Mammary epithelial cell (primary cell): ENCODE results near the gene DUSP8.

Experiments
- EZH2 ChIP-seq: IDR thresholded peaks from 2 replicates; pipeline ENCODE4 v1.6.1; 2012; ENCODE audit warnings: low read length, inconsistent platforms, borderline replicate concordance
- TF ChIP-seq, protein P1 (sequence below), 2 donors: IDR thresholded peaks in 1 of 2; conservative IDR thresholded peaks in 1 of 2; 2 replicates each; pipeline ENCODE4 v1.5.1; 2011 to 2012; ENCODE audit warnings: inconsistent platforms in 2 of 2, low read length in 2 of 2, mild to moderate bottlenecking in 2 of 2, control low read depth in 1 of 2, low read depth in 1 of 2; ENCODE audit not compliant: insufficient read depth in 1 of 2; ENCODE audit errors: extremely low read depth in 1 of 2

DNA sequence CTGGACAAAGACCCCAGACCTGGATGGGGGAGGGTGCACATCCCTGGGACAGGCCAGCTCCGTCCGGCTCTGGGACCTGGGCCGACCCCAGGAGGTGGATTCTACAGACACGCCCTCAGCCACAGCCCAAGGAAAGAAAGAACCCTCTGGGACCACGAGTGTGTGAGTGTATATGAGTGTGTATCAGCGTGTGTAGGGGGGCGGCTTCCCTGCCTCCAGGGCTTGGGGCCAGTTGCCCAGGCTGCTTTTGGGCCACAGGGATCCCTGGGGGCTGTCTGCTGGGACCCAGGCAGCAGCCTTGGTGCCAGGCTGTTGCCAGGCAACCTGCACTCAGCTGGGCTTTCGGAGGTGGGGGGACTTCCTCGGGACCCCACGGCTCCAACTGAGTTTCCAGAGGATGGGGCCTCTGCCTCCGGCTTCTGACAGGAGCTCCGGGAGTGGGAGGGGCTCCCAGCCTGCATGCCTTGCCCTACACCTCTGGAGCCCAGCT lies 8.9 kb downstream of the DUSP8 start:
- TF ChIP-seq, protein P1, sequence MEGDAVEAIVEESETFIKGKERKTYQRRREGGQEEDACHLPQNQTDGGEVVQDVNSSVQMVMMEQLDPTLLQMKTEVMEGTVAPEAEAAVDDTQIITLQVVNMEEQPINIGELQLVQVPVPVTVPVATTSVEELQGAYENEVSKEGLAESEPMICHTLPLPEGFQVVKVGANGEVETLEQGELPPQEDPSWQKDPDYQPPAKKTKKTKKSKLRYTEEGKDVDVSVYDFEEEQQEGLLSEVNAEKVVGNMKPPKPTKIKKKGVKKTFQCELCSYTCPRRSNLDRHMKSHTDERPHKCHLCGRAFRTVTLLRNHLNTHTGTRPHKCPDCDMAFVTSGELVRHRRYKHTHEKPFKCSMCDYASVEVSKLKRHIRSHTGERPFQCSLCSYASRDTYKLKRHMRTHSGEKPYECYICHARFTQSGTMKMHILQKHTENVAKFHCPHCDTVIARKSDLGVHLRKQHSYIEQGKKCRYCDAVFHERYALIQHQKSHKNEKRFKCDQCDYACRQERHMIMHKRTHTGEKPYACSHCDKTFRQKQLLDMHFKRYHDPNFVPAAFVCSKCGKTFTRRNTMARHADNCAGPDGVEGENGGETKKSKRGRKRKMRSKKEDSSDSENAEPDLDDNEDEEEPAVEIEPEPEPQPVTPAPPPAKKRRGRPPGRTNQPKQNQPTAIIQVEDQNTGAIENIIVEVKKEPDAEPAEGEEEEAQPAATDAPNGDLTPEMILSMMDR (conservative IDR thresholded peaks at IDR 0.05 in 1 of 2, IDR thresholded peaks at IDR 0.05 in 1 of 2; ENCODE audit: extremely low read depth in 1 of 2, insufficient read depth in 1 of 2, low read depth in 1 of 2, low read length in 2 of 2), result no peak
- TF ChIP-seq EZH2, result no peak
